Measurements from ENCODE around the gene HBG2.

DNA sequence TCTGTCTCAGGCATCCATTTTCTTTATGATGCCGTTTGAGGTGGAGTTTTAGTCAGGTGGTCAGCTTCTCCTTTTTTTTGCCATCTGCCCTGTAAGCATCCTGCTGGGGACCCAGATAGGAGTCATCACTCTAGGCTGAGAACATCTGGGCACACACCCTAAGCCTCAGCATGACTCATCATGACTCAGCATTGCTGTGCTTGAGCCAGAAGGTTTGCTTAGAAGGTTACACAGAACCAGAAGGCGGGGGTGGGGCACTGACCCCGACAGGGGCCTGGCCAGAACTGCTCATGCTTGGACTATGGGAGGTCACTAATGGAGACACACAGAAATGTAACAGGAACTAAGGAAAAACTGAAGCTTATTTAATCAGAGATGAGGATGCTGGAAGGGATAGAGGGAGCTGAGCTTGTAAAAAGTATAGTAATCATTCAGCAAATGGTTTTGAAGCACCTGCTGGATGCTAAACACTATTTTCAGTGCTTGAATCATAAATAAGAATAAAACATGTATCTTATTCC is 26.1 kb upstream of the HBG2 start:
- TF ChIP-seq POLR2A (IDR thresholded peaks at IDR 0.05) = no peak
- TF ChIP-seq, protein P1, sequence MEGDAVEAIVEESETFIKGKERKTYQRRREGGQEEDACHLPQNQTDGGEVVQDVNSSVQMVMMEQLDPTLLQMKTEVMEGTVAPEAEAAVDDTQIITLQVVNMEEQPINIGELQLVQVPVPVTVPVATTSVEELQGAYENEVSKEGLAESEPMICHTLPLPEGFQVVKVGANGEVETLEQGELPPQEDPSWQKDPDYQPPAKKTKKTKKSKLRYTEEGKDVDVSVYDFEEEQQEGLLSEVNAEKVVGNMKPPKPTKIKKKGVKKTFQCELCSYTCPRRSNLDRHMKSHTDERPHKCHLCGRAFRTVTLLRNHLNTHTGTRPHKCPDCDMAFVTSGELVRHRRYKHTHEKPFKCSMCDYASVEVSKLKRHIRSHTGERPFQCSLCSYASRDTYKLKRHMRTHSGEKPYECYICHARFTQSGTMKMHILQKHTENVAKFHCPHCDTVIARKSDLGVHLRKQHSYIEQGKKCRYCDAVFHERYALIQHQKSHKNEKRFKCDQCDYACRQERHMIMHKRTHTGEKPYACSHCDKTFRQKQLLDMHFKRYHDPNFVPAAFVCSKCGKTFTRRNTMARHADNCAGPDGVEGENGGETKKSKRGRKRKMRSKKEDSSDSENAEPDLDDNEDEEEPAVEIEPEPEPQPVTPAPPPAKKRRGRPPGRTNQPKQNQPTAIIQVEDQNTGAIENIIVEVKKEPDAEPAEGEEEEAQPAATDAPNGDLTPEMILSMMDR (IDR thresholded peaks at IDR 0.05) = no peak
- TF ChIP-seq EP300 (IDR thresholded peaks at IDR 0.05) = no peak
